Measurements from ENCODE around the gene DEF6.

Gene DEF6

DNA sequence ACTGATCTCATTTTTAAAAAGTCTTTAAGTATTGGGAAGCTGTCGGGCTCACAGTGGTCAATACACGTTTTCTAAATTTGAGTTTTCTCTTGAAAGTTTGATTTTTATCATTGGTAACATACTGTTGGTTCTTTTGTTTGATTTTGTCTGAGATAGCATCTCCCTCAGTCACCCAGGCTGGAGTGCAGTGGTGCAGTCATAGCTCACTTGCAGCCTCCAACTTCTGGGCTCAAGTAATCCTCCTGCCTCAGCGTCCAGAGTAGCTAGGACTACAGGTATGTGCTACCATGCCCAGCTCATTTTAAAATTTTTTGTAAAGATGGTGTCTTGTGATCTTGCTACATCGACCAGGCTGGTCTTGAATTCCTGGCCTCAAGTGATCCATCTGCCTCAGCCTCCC is 53.8 kb downstream of the DEF6 start:
- DNase-seq = no peak

DNA sequence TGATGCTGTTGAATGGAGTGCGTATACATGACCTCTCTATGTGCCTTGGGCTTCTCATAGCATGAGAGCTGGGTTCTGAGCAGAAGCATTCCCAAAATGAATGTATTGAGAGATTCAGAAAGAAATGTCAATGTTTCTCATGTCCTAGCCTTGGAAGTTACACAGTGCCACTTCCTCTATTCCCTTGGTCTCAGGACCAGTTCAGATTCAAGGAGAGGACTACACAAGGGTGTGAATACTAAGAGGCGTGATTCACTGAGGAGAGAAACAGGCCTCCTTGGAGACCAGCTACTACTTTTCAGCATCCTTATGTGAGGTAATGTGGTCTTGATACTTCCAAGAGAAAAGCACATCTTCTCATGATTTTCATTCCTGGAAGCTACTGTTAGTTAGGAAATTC is 55.1 kb downstream of the DEF6 start:
- no peak for DNase-seq

DNA sequence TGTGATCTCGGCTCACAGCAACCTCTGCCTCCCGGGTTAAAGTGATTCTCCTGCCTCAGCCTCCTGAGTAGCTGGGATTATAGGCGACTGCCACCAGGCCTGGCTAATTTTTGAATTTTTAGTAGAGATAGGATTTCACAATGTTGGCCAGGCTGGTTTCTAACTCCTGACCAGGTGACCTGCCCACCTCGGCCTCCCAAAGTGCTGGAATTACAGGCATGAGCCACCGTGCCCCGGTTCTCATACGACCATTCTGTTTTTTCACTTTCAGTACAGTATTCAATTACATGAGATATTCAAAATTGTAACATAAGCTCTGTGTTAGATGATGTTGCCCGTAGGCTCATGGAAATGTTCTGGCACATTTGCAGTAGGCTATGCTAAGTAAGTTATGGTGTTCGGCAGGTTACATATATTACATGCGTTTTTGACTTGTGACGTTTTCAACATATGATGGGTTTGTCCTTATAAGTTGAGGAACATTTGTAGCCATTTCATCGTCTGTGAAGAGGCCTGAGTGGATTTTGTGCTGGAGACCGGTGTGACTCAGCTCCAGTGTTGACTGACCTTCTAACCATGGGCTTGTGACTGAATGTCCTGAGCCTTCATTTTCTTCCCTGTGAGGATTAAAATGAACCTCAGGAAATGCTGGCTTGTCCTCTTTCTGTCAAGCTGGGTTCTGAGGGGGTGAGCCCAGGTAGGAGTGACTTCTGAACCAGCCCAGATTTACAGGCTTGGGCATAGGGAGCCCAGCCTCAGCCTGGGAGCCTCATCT is 56.9 kb downstream of the DEF6 start:
- no peak for DNase-seq

DNA sequence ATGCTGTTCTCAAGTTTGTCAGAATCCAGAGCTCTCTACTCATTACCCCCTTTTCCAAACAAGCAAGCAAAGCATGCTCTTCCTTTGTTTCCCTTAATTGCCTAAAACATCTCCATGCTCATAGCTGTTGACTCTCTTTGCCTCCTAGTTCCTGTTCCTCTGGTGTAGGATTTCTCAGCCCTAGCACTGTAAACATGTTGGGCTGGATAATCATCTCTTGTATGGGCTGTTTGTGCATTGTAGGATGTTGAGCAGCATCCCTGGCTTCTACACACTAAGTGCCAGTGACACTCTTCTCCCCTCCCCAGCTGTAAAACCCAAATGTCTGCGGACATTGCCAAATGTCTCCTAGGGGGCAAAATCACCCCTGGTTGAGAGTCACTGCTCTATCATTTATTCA is 58.8 kb downstream of the DEF6 start:
- DNase-seq = no peak

DNA sequence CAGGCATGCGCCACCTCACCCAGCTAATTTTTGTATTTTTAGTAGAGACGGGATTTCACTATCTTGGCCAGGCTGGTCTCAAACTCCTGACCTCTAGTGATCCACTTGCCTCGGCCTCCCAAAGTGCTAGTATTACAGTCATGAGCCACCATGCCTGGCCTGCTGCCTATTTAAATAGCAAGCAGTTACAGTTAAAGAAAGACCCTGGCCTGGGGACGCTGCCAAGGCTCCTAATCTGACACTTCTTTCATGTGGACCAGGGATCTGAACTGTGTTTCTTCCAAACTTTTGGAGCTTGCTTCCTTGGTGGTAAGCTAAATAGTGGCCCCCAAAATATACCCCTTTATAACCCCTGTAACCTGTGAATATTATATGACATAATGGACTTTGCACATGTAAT is 60.1 kb downstream of the DEF6 start:
- DNase-seq = no peak

DNA sequence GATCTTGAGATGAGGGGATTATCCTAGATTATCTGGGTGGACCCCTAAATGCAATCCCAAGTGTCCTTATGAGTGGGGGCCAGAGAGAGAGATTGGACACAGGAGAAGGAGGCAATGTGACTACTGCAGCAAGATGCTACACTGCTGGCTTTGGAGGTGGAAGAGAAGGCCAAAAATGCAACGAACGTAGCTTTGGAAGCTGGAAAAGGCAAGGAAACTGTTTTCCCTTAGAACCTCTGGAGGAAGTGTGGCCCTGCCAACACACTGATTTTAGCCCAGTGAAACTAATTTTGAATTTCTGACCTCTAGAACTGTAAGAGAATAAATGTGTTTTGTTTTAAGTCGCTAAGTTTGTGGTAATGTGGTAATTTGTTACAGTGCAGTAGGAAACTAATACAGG is 60.5 kb downstream of the DEF6 start:
- DNase-seq = no peak

DNA sequence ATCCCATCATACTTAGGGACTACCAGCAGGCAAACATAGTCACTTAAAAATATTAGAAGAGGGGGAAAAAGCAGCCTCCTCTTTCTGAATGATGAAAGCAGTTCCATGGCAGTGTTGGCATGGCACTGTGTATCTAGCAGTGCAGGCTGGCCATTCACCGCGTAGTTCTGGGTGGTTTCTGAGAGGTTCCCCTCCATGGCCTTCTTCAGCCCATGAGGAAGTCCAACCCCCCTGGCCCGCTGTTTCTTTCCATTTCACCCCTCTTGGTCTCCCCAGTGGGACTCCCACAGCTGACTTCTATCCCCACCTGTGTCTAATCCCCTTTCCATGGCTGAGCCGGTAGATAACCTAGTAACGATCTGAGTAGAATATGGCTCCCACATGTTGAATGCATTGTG is 61.7 kb downstream of the DEF6 start:
- no peak for DNase-seq

DNA sequence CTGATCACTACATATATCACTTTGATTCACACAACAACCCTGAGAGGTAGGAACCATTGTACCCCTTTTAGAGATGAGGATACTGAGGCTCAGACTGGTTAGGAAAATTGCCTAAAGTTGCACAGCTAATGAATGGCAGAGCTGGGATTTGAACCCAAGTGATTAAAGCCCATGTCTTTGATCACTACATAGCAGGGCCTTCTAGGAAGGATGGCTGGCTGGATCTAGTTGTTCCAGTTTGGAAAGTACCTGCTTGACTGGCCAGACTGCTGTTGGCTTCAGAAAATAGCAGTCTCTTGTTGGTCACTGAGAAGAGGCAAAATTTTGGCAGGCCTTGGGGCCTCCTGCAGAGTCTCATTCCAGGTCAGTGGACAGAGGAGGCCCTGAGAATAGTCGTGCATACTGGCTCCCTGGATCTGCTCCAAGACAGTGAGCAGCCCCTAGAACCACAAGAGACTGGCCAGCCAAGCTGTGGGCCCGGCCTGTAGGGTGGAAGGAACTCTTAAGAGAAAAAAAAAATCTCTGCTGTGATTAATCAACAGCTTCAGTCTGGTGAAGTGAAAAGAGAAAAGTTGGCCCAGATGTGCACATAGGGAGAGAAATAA is 62.2 kb downstream of the DEF6 start:
- peak; percentile 72 for DNase-seq

DNA sequence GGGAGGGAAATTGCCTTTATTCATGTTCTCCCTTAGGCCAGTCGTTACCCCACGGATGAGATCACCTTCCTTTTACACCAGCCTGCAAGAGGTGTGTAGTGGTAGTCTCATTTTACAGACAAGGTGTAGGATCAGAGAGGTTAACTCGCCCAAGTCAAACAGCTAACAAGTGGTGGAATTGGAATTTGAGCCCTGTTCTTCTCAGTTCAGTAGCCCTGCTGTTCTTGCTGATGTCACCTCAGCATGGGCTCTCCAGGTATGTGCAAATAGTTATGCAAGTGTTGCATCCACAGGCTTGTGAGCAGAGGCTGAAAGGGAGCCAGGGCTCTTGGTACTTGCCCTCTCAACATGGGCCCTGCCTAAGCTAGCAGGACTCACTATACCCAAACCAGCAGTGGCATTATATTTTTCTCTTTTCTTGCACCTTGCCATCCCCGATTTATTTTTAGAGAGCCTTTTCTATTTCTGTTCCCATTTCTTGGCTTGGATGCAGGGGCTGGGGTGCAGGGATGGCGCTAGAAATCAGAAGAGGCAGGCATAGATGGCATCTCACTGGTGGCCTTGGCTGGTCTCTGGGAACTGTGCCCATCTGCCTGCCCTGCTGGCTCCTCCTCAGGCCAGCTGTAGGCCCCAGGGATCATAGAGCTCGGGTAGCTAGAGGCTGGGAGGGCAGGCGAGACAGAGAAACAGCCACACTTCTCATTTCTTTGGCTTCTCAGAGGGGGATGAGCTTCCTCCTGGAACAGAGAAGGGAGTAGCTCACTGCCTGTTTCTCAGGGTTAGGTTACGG is 62.9 kb downstream of the DEF6 start:
- DNase-seq = no peak

DNA sequence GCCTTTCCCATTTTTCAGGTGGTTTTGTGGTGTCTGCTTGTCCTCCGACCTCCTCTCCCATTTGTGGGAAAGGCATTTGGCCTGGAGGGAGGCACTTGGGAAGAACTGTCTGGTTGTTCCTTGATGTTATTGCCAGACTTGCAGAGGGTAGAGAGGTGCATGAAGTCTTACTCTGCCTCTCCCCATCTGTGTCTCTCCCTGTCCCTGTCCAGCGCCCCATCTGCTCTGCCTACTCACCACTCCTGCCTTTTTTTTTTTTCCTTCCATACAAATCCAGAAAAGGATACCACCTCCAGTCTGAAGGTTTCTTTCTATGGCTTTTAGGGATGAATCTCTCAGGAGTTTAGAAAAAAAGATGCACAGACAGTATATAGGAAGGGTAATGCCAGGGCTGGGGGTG is 64.6 kb downstream of the DEF6 start:
- DNase-seq = no peak

DNA sequence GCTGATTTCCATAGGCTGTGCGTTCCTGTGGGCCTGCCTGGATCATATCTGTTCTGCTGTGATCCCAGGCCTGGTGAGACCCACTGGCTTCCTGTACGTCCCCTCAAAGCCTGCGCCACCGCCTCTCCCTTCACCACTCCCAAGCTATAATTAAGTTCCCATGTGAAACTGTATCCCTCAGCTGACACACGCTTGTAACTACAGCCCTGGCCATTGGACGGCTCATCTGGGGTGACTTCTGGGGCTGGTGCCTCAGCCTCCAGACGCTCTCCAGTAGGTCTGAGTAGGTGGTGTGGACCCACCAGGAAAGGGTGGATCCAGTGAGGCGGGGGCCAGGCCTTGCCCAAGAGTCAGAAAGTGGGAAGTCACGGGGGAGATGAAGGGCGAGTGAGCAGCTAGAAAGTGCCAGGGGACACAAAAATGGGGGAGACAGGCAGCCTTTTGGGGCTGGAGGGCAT is 65.7 kb downstream of the DEF6 start:
- peak; percentile 79 for DNase-seq

DNA sequence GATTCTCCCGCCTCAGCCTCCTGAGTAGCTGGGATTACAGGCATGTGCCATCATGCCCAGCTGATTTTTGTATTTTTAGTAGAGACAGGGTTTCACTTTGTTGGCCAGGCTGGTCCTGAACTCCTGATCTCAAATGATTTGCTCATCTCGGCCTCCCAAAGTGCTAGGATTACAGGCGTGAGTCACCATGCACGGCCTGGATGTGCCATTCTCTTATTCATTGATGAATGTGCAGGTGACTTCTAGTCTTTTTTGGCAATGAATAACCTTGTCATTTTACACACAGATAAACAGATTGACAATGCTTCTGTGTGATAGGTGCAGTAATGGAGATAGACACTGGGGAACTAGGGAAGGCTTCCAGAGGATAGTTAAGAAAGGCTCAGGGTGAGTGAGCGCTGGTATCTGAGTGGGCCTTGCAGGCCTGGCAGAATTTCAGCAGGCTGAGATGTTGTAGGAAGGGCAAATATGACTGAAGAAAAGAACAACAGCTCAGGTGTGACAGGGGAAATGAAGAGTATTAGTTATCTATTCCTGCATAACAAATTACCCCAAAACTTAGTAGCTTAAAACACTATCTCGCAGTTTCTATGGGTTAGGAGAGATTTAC is 68.1 kb downstream of the DEF6 start:
- no peak for DNase-seq

DNA sequence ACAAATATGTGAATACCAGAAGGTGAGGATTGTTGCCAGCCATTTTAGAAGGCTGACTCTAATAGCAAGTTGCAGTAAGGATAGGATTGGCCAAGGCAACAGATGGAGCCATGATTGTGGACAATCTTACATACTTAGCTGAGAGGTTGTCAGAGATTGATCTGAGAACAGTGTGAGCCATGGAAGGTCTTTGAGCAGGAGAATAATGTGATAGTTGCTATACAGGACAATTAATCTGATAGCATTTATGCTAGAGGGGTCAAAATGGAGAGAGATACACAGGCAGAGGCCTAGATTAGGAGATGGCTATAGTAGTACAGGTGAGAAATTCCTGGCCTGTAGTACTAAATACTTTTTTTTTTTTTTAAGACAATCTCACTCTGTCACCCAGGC is 68.6 kb downstream of the DEF6 start:
- no peak for DNase-seq

DNA sequence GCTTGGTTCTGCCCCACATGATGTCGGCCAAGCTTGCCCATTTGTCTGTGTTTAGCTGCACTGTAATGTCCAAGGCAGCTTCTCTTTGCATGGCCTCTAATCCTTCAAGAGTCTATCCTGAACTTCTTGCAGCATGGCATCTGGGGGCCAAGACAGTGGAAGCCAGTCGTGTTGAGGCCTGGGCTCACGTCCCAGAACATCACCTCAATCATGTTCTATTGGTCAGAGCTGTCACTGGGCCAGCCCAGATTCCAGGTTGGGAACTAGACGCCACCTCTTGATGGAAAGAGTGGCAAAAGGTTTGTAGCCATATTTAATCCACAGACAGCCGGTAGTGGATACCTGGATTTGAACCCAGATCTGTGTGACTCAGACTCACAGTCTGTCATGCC is 70.0 kb downstream of the DEF6 start:
- DNase-seq = no peak

DNA sequence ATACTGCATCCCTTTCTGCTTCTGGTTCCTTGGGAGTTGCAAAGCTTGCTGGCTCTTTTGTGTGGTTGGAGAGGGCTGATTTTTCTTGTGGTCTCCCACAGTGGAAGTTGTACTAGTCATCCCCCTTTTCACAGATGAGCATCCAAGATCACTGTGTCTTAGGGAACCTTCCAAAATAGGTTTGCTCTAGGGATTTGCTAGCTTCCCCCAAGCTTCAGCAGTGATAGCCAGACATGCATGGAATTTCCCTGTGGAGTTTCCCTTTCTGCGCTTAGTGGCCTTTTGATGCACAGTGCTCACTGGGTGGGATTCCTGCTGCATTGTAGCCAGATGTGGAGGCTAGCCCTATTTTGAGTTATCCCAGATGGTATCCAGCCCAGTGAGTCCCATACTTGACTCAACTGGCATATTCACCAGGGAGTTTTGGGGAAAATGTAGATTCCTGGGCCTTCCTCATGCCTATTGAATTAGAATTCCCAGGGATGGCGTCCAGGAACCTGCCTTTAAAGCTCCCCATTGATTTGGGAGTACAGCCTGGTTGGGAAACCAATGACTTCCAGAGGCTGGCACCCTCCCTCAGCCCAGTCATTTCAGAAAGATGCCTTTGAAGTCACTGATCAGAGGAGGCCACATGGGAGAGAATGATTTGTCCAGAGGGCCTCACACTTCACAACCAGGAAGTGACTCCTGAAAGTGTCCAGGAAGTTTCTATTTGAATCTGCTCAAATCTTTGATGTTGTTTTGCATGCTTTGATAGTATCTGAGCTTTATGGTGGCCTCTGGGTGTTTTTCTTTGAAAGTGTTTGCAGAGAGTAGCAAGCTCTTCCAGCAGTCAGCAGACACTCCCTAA is 70.6 kb downstream of the DEF6 start:
- DNase-seq = peak; percentile 90

DNA sequence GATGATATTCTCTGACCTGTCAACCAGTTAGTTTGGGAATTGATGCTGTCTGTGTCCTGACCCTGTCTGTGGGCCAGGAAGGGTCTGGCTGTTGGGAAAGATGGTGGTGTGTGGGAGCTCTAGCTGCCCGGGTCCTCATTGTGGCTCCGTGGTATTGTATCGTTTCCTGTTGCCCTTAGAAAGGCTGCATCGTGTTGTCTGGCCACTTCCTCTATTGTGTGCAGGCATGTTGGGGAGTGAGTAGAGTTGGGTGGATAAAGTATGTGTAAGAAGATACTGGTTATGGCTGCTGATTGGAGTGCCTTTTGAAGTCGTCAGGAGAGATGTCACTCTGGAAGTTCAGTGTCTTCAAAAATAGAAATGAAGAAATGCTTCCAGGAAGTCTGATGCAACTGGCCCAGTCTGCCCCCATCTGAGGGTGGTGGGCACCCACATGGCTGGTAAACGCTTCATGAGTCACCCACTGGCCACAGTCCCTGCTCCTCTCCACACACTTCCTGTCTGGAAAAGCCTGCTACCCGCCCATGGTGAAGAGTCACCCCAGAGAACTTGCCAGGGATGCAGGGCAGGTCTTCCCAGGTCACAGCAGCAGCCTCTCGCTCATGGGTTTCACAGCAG is 72.6 kb downstream of the DEF6 start:
- peak; percentile 98 for DNase-seq

DNA sequence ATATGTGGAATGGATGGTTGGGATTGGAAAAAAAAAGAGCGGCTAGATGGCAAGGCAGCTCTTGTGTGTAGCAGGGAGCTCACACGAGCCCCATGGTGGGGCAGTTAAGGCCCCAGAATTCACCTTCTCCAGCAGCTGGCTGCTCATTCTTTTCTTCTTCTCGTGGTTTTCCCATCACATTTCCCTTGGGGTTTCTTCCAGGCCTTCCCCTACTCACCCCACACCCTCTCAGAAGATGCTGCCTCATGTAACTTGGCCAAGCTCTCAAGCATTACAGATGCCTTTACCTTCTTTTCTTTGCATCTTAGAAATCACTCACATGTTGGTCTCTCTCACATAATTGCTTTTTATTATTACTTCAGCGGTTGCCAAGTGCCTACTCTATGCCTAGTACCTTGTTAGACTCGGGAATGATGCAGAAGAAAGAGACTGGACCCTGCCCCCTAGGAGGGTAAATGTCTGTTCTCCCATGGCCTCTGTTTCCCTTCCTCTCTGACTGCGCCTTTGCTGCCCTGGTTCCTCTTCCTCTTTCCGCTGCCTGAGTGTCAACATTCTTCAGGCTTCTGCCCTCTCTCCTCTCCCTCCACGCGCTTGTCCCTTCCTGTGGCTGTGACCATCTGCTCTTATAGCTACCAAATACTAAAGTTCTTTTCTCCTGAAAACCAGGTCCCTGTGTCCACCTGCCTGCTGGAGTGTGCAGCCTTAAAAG is 73.3 kb downstream of the DEF6 start:
- peak; percentile 68 for DNase-seq
